HEK293 (cell line): ENCODE measurements around the gene GIT1.

Experiments used
- BCL11A ChIP-seq: fragments of 450-650 bp; formaldehyde crosslinking; IDR thresholded peaks from 2 replicates; pipeline ENCODE4 v1.5.1; 2016; ENCODE audit warnings: low read depth, missing biosample characterization, missing genetic modification characterization
- GLI2 ChIP-seq: fragments of 450-650 bp; formaldehyde crosslinking; IDR thresholded peaks from 2 replicates; pipeline ENCODE4; 2017; ENCODE audit warnings: missing biosample characterization, missing genetic modification characterization, low read depth, borderline replicate concordance
- IKZF3 ChIP-seq: fragments of 450-650 bp; IDR thresholded peaks from 2 replicates; pipeline ENCODE4 v1.5.0; 2018; ENCODE audit warnings: missing biosample characterization, mild to moderate bottlenecking, missing genetic modification characterization, moderate library complexity
- PRDM1 ChIP-seq: fragments of 450-650 bp; formaldehyde crosslinking; IDR thresholded peaks from 2 replicates; pipeline ENCODE4; 2016; ENCODE audit warnings: missing biosample characterization, missing genetic modification characterization
- RBAK ChIP-seq: fragments of 450-650 bp; formaldehyde crosslinking; IDR thresholded peaks from 2 replicates; pipeline ENCODE4 v1.5.1; 2016; ENCODE audit warnings: missing biosample characterization, missing genetic modification characterization
- REPIN1 ChIP-seq: fragments of 450-650 bp; formaldehyde crosslinking; IDR thresholded peaks from 2 replicates; pipeline ENCODE4 v1.5.1; 2017; ENCODE audit warnings: missing biosample characterization, missing genetic modification characterization, low read depth
- SETDB1 ChIP-seq: IDR thresholded peaks from one replicate; pipeline ENCODE4 v1.6.1; 2017; ENCODE audit warnings: mild to moderate bottlenecking, low read length, moderate library complexity, mixed read lengths; ENCODE audit not compliant: insufficient read length
- SP7 ChIP-seq: fragments of 450-650 bp; formaldehyde crosslinking; IDR thresholded peaks from 2 replicates; pipeline ENCODE4 v1.5.1; 2016; ENCODE audit warnings: missing biosample characterization, missing genetic modification characterization
- YY1 ChIP-seq: fragments of 450-650 bp; formaldehyde crosslinking; IDR thresholded peaks from 2 replicates; pipeline ENCODE4 v1.5.1; 2018; ENCODE audit warnings: missing biosample characterization, missing genetic modification characterization
- ZBTB48 ChIP-seq: fragments of 450-650 bp; formaldehyde crosslinking; IDR thresholded peaks from 2 replicates; pipeline ENCODE4 v1.5.1; 2016; ENCODE audit warnings: missing biosample characterization, missing genetic modification characterization
- ZFP69B ChIP-seq: fragments of 450-650 bp; formaldehyde crosslinking; IDR thresholded peaks from 2 replicates; pipeline ENCODE4 v1.5.1; 2016; ENCODE audit warnings: missing biosample characterization, missing genetic modification characterization
- ZNF133 ChIP-seq: fragments of 450-650 bp; formaldehyde crosslinking; IDR thresholded peaks from 2 replicates; pipeline ENCODE4 v1.5.1; 2016; ENCODE audit warnings: missing biosample characterization, missing genetic modification characterization
- ZNF214 ChIP-seq: fragments of 450-650 bp; formaldehyde crosslinking; IDR thresholded peaks from 2 replicates; pipeline ENCODE4 v1.5.1; 2017; ENCODE audit warnings: missing biosample characterization, mild to moderate bottlenecking, missing genetic modification characterization, borderline replicate concordance
- ZNF324 ChIP-seq: fragments of 450-650 bp; formaldehyde crosslinking; IDR thresholded peaks from 2 replicates; pipeline ENCODE4 v1.5.1; 2016; ENCODE audit warnings: missing biosample characterization, missing genetic modification characterization
- ZNF335 ChIP-seq: fragments of 450-650 bp; formaldehyde crosslinking; conservative IDR thresholded peaks from 2 replicates; pipeline ENCODE4 v1.5.1; 2016; ENCODE audit warnings: missing biosample characterization, missing genetic modification characterization
- ZNF391 ChIP-seq: fragments of 450-650 bp; formaldehyde crosslinking; IDR thresholded peaks from 2 replicates; pipeline ENCODE4 v1.5.1; 2016; ENCODE audit warnings: low read depth, missing biosample characterization, missing genetic modification characterization, borderline replicate concordance
- ZNF501 ChIP-seq: fragments of 450-650 bp; formaldehyde crosslinking; IDR thresholded peaks from 2 replicates; pipeline ENCODE4 v1.5.1; 2016; ENCODE audit warnings: missing biosample characterization, missing genetic modification characterization
- ZNF548 ChIP-seq: fragments of 450-650 bp; formaldehyde crosslinking; IDR thresholded peaks from 2 replicates; pipeline ENCODE4 v1.5.1; 2016; ENCODE audit warnings: missing biosample characterization, missing genetic modification characterization
- ZNF585B ChIP-seq: fragments of 450-650 bp; formaldehyde crosslinking; IDR thresholded peaks from 2 replicates; pipeline ENCODE4 v1.5.1; 2016; ENCODE audit warnings: missing biosample characterization, missing genetic modification characterization
- ZNF610 ChIP-seq: fragments of 450-650 bp; formaldehyde crosslinking; IDR thresholded peaks from 2 replicates; pipeline ENCODE4 v1.5.1; 2016; ENCODE audit warnings: missing biosample characterization, missing genetic modification characterization, borderline replicate concordance
- ZNF660 ChIP-seq: fragments of 450-650 bp; IDR thresholded peaks from 2 replicates; pipeline ENCODE4 v1.5.1; 2018; ENCODE audit warnings: missing biosample characterization, mild to moderate bottlenecking, missing genetic modification characterization
- ZNF76 ChIP-seq: fragments of 450-650 bp; formaldehyde crosslinking; IDR thresholded peaks from 2 replicates; pipeline ENCODE4; 2016; ENCODE audit warnings: low read depth, missing biosample characterization, missing genetic modification characterization, borderline replicate concordance
- ZNF768 ChIP-seq: fragments of 450-650 bp; formaldehyde crosslinking; IDR thresholded peaks from 2 replicates; pipeline ENCODE4 v1.5.1; 2018; ENCODE audit warnings: missing biosample characterization, mild to moderate bottlenecking, missing genetic modification characterization
- ZNF791 ChIP-seq: fragments of 450-650 bp; formaldehyde crosslinking; IDR thresholded peaks from 2 replicates; pipeline ENCODE4 v1.5.1; 2016; ENCODE audit warnings: missing biosample characterization, missing genetic modification characterization
- ZSCAN23 ChIP-seq: fragments of 450-650 bp; formaldehyde crosslinking; IDR thresholded peaks from 2 replicates; pipeline ENCODE4 v1.5.1; 2016; ENCODE audit warnings: missing biosample characterization, missing genetic modification characterization
- ZXDB ChIP-seq: fragments of 450-650 bp; formaldehyde crosslinking; IDR thresholded peaks from 2 replicates; pipeline ENCODE4 v1.5.1; 2016; ENCODE audit warnings: missing biosample characterization, missing genetic modification characterization
- TF ChIP-seq, protein P1 (sequence below): fragments of 450-650 bp; formaldehyde crosslinking; IDR thresholded peaks from 2 replicates; pipeline ENCODE4 v1.5.1; 2016; ENCODE audit warnings: missing biosample characterization, missing genetic modification characterization
- TF ChIP-seq, protein P2 (sequence below): fragments of 450-650 bp; formaldehyde crosslinking; IDR thresholded peaks from 2 replicates; pipeline ENCODE4 v1.5.1; 2017; ENCODE audit warnings: missing biosample characterization, missing genetic modification characterization
- TF ChIP-seq, protein P3 (sequence below): fragments of 450-650 bp; formaldehyde crosslinking; IDR thresholded peaks from 2 replicates; pipeline ENCODE4 v1.5.1; 2017; ENCODE audit warnings: missing biosample characterization, missing genetic modification characterization
- TF ChIP-seq, protein P4 (sequence below): fragments of 450-650 bp; formaldehyde crosslinking; IDR thresholded peaks from 2 replicates; pipeline ENCODE4 v1.5.1; 2016; ENCODE audit warnings: missing biosample characterization, missing genetic modification characterization, low read depth

Gene GIT1

DNA sequence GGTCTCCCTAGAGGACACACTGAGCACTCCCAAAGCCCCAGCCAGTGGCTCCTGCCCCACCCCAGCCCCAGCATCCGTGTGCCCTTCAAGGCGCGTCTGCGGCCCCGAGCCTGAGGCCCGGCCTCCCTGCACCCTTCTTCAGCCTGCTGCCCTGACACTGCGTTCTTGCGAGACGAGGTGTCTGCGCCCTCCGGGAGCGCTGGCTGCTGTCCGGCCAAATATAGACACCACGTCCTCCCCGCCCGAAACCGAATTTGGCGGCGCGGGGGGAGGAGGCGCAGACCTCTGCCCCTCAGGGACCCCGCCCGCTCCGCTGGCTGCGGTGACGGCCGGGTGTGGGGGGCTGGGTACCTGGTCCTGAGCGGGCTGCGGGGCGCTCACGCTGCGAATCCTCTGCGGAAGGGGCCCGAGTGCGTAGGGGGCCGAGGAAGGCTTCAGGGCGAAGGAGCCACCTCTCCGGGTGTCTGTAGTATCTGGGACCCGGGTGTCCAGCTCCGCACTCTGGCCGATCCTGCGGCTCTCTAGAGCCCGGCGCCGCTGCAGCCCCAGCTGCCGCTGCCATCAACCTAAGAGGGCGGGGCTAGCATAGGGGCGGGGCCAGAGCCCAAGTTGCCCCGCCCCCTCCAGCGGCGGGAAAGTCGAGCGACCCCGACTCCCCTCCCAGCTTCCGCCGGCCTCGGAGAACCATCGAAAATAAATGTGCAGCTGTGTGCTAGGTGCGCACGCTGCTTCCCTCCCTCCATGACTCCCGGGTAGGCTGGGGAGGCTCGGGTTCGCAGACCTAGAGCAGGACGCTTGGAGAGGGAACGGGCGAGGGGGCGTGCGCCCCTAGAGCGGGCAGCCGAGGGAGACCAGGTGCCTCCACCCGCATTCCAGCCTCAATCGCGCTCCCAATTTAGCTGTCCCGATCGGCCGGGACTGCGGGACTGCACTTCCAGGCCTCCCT, 33.2 kb upstream of the GIT1 start, which contains the start of gene CORO6 (continued):
- TF ChIP-seq ZNF660 (tag by site-specific recombination) (no peak), ZFP69B (no peak), YY1 (tag by site-specific recombination) (no peak), SETDB1 (no peak), ZNF133 (tag by site-specific recombination) (no peak), ZNF76 (tag by site-specific recombination) (no peak), ZBTB48 (0 out of 2 replicates have a peak, but pooled peaks have one; percentile 29), ZXDB (tag by site-specific recombination) (no peak), REPIN1 (tag by site-specific recombination) (no peak; the same call in 1 of the 2 replicates), ZNF610 (tag by site-specific recombination) (no peak), ZNF585B (no peak), ZNF501 (tag by site-specific recombination) (no peak), ZNF768 (tag by site-specific recombination) (no peak), ZNF791 (tag by site-specific recombination) (no peak), ZSCAN23 (tag by site-specific recombination) (no peak), ZNF548 (tag by site-specific recombination) (no peak), ZNF324 (tag by site-specific recombination) (no peak), BCL11A (tag by site-specific recombination) (0 out of 2 replicates have a peak, but pooled peaks have one; percentile 39), SP7 (tag by site-specific recombination) (no peak), IKZF3 (tag by site-specific recombination) (no peak), RBAK (tag by site-specific recombination) (no peak), ZNF214 (tag by site-specific recombination) (no peak), PRDM1 (tag by site-specific recombination) (no peak), ZNF391 (tag by site-specific recombination) (no peak), ZNF335 (tag by site-specific recombination) (peak; percentile 98), GLI2 (no peak)
- TF ChIP-seq, protein P1, sequence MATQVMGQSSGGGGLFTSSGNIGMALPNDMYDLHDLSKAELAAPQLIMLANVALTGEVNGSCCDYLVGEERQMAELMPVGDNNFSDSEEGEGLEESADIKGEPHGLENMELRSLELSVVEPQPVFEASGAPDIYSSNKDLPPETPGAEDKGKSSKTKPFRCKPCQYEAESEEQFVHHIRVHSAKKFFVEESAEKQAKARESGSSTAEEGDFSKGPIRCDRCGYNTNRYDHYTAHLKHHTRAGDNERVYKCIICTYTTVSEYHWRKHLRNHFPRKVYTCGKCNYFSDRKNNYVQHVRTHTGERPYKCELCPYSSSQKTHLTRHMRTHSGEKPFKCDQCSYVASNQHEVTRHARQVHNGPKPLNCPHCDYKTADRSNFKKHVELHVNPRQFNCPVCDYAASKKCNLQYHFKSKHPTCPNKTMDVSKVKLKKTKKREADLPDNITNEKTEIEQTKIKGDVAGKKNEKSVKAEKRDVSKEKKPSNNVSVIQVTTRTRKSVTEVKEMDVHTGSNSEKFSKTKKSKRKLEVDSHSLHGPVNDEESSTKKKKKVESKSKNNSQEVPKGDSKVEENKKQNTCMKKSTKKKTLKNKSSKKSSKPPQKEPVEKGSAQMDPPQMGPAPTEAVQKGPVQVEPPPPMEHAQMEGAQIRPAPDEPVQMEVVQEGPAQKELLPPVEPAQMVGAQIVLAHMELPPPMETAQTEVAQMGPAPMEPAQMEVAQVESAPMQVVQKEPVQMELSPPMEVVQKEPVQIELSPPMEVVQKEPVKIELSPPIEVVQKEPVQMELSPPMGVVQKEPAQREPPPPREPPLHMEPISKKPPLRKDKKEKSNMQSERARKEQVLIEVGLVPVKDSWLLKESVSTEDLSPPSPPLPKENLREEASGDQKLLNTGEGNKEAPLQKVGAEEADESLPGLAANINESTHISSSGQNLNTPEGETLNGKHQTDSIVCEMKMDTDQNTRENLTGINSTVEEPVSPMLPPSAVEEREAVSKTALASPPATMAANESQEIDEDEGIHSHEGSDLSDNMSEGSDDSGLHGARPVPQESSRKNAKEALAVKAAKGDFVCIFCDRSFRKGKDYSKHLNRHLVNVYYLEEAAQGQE: peak; percentile 38
- TF ChIP-seq, protein P2, sequence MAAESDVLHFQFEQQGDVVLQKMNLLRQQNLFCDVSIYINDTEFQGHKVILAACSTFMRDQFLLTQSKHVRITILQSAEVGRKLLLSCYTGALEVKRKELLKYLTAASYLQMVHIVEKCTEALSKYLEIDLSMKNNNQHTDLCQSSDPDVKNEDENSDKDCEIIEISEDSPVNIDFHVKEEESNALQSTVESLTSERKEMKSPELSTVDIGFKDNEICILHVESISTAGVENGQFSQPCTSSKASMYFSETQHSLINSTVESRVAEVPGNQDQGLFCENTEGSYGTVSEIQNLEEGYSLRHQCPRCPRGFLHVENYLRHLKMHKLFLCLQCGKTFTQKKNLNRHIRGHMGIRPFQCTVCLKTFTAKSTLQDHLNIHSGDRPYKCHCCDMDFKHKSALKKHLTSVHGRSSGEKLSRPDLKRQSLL: peak; percentile 64; the same call in 1 of the 2 replicates
- TF ChIP-seq, protein P3, sequence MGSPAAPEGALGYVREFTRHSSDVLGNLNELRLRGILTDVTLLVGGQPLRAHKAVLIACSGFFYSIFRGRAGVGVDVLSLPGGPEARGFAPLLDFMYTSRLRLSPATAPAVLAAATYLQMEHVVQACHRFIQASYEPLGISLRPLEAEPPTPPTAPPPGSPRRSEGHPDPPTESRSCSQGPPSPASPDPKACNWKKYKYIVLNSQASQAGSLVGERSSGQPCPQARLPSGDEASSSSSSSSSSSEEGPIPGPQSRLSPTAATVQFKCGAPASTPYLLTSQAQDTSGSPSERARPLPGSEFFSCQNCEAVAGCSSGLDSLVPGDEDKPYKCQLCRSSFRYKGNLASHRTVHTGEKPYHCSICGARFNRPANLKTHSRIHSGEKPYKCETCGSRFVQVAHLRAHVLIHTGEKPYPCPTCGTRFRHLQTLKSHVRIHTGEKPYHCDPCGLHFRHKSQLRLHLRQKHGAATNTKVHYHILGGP (tag by site-specific recombination): no peak
- TF ChIP-seq, protein P4, sequence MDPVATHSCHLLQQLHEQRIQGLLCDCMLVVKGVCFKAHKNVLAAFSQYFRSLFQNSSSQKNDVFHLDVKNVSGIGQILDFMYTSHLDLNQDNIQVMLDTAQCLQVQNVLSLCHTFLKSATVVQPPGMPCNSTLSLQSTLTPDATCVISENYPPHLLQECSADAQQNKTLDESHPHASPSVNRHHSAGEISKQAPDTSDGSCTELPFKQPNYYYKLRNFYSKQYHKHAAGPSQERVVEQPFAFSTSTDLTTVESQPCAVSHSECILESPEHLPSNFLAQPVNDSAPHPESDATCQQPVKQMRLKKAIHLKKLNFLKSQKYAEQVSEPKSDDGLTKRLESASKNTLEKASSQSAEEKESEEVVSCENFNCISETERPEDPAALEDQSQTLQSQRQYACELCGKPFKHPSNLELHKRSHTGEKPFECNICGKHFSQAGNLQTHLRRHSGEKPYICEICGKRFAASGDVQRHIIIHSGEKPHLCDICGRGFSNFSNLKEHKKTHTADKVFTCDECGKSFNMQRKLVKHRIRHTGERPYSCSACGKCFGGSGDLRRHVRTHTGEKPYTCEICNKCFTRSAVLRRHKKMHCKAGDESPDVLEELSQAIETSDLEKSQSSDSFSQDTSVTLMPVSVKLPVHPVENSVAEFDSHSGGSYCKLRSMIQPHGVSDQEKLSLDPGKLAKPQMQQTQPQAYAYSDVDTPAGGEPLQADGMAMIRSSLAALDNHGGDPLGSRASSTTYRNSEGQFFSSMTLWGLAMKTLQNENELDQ (tag by site-specific recombination): no peak
